Activated CD4-positive, alpha-beta T cell treated with anti-CD3 and anti-CD28 coated beads, Interleukin-2, amount 10 ng/mL, durations not matched to agents 7 days and 5 days (primary cell): ENCODE results near the gene MAST1. TPM values are rescaled to one million over a fixed set of nuclear protein-coding genes. Genes with fewer than 3 reads are reported as not detected.
"Not testable (repeated sequence)": the region's sequence is repeated elsewhere in the genome, so short reads cannot be mapped to it uniquely, and the experiment has no call there.

Source experiments
- CTCF ChIA-PET: fragments of 350-600 bp; sonication (Branson Sonifier 250); formaldehyde crosslinking; loops from one replicate; lab custom pipeline; 2021; ENCODE audit warnings: antibody characterized with exemption; lab: Charles Lee
- POLR2A ChIA-PET: fragments of 350-600 bp; sonication (Branson Sonifier 250); formaldehyde crosslinking; loops from one replicate; lab custom pipeline; 2021; ENCODE audit warnings: antibody characterized with exemption; lab: Charles Lee
- DNase-seq: peaks from one replicate; pipeline ENCODE4 v3.0.0-alpha.2; 2020
- H3K27ac Mint-ChIP-seq: one replicate; pipeline ENCODE4 v1.8.0; 2021; ENCODE audit warnings: mild to moderate bottlenecking, moderate library complexity, mixed read lengths
- H3K27me3 Mint-ChIP-seq: one replicate; pipeline ENCODE4 v1.8.0; 2021; ENCODE audit warnings: mixed read lengths
- H3K36me3 Mint-ChIP-seq: one replicate; pipeline ENCODE4 v1.8.0; 2021; ENCODE audit warnings: low read depth, mixed read lengths
- H3K4me1 Mint-ChIP-seq: one replicate; pipeline ENCODE4 v1.8.0; 2021; ENCODE audit warnings: mixed read lengths
- H3K4me3 Mint-ChIP-seq: one replicate; pipeline ENCODE4 v1.8.0; 2021; ENCODE audit warnings: mild to moderate bottlenecking, moderate library complexity, mixed read lengths
- H3K9me3 Mint-ChIP-seq: one replicate; pipeline ENCODE4 v1.8.0; 2021; ENCODE audit warnings: mixed read lengths
- total RNA-seq, 2 experiments: library from RNA; stranded (reverse); gene quantifications; one replicate each; pipeline ENCODE4 v1.2.3, GENCODE V29; 2021

MAST1 gene
- total RNA-seq, 2 experiments from 2014 or later = 0.35 to 0.67 TPM

GRCh38 chr19:12804051-12804450 lies 34.3 kb upstream of the MAST1 start:
- H3K9me3 Mint-ChIP-seq = no peaks in the 10 kb centered on the region
- H3K4me3 Mint-ChIP-seq = no peak overlapping the region
- H3K27ac Mint-ChIP-seq = no peak overlapping the region
- H3K36me3 Mint-ChIP-seq = peaks cover 15% of the 10 kb centered on the region
- H3K27me3 Mint-ChIP-seq = no peaks in the 10 kb centered on the region
- H3K4me1 Mint-ChIP-seq = peaks cover 43% of the 10 kb centered on the region
- CTCF ChIA-PET = interaction anchor here (0.6 to 2.4 kb wide), 2 partner anchors 9 to 44 kb away, joined by 3 to 10 read pairs; no protein-coding TSS in a partner anchor
- POLR2A ChIA-PET = no interaction called here
- no peak for DNase-seq

- no peaks in the 10 kb centered on the region for H3K9me3 Mint-ChIP-seq
- H3K4me3 Mint-ChIP-seq = peak within 1 kb of the TSS; percentile 94
- CTCF ChIA-PET = interaction anchor here (0.7 to 2.4 kb wide), 11 partner anchors 10 to 159 kb away, joined by 3 to 11 read pairs (median 4); no protein-coding TSS in a partner anchor
Measured at GRCh38 chr19:12806242-12807081, 31.9 kb upstream of the MAST1 start, which contains the start of gene RNASEH2A. Gene RNASEH2A (plus strand): TSS chr19:12806584. CDS start chr19:12806674, 90 bp downstream.

GRCh38 chr19:12815088-12815487 lies 23.2 kb upstream of the MAST1 start:
- DNase-seq = no peak
- Mint-ChIP-seq H3K4me3 (no peak overlapping the region), H3K27ac (no peak overlapping the region), H3K9me3 (no peaks in the 10 kb centered on the region), H3K27me3 (no peaks in the 10 kb centered on the region), H3K36me3 (peaks cover 8% of the 10 kb centered on the region), H3K4me1 (no peaks in the 10 kb centered on the region)
- ChIA-PET POLR2A (no interaction called here), CTCF (interaction anchor here (0.7 to 1.2 kb wide), 5 partner anchors 9 to 43 kb away, joined by 3 to 4 read pairs (median 3); no protein-coding TSS in a partner anchor)

More at GRCh38 chr19:12806242-12807081, 31.9 kb upstream of the MAST1 start, which contains the start of gene RNASEH2A:
- DNase-seq = peak; percentile 90
- Mint-ChIP-seq H3K27me3 (no peaks in the 10 kb centered on the region), H3K27ac (peak within 1 kb of the TSS; percentile 93), H3K4me1 (peaks cover 27% of the 10 kb centered on the region), H3K36me3 (peaks cover 8% of the 10 kb centered on the region)
- POLR2A ChIA-PET = interaction anchor here (0.7 kb wide), 1 partner anchor 69 kb away, joined by 3 read pairs; the partner anchor contains the start of gene GET3

GRCh38 chr19:12817188-12817587 lies 21.1 kb upstream of the MAST1 start:
- POLR2A ChIA-PET, DNase-seq, H3K9me3 Mint-ChIP-seq, H3K4me1 Mint-ChIP-seq, H3K4me3 Mint-ChIP-seq, H3K27ac Mint-ChIP-seq, H3K36me3 Mint-ChIP-seq, H3K27me3 Mint-ChIP-seq: not testable (repeated sequence)
- CTCF ChIA-PET = interaction anchor here (0.6 kb wide), 1 partner anchor 10 kb away, joined by 3 read pairs; no protein-coding TSS in a partner anchor

- H3K9me3 Mint-ChIP-seq, H3K27me3 Mint-ChIP-seq, H3K4me3 Mint-ChIP-seq, POLR2A ChIA-PET, H3K4me1 Mint-ChIP-seq, H3K36me3 Mint-ChIP-seq, DNase-seq, H3K27ac Mint-ChIP-seq: not testable (repeated sequence)
- CTCF ChIA-PET = interaction anchor here (0.6 to 1.0 kb wide), 3 partner anchors 114 to 166 kb away, joined by 3 read pairs; no protein-coding TSS in a partner anchor
Measured at GRCh38 chr19:12817810-12818209, 20.5 kb upstream of the MAST1 start.

GRCh38 chr19:12821761-12822160 lies 16.6 kb upstream of the MAST1 start:
- H3K27me3 Mint-ChIP-seq = peaks cover 13% of the 10 kb centered on the region
- no peaks in the 10 kb centered on the region for H3K36me3 Mint-ChIP-seq
- no peaks in the 10 kb centered on the region for H3K9me3 Mint-ChIP-seq
- CTCF ChIA-PET = interaction anchor here (1.9 kb wide), 1 partner anchor 64 kb away, joined by 6 read pairs; no protein-coding TSS in a partner anchor
- H3K4me3 Mint-ChIP-seq = no peak overlapping the region
- POLR2A ChIA-PET = no interaction called here
- no peak for DNase-seq
- peaks cover 12% of the 10 kb centered on the region for H3K4me1 Mint-ChIP-seq
- H3K27ac Mint-ChIP-seq = no peak overlapping the region

GRCh38 chr19:12825254-12826131 lies 12.8 kb upstream of the MAST1 start:
- Mint-ChIP-seq H3K36me3 (no peaks in the 10 kb centered on the region), H3K4me3 (no peak overlapping the region)
- POLR2A ChIA-PET = no interaction called here

GRCh38 chr19:12828494-12828893 lies 9.8 kb upstream of the MAST1 start:
- Mint-ChIP-seq H3K4me3 (no peak overlapping the region), H3K27ac (no peak overlapping the region), H3K9me3 (no peaks in the 10 kb centered on the region), H3K27me3 (peaks cover 59% of the 10 kb centered on the region), H3K4me1 (peaks cover 20% of the 10 kb centered on the region), H3K36me3 (no peaks in the 10 kb centered on the region)
- peak; percentile 32 for DNase-seq
- CTCF ChIA-PET = interaction anchor here (1.2 kb wide), 1 partner anchor 10 kb away, joined by 3 read pairs; no protein-coding TSS in a partner anchor
- POLR2A ChIA-PET = interaction anchor here (0.6 kb wide), 1 partner anchor 66 kb away, joined by 6 read pairs; no protein-coding TSS in a partner anchor

More at GRCh38 chr19:12825254-12826131, 12.8 kb upstream of the MAST1 start:
- Mint-ChIP-seq H3K27me3 (peaks cover 35% of the 10 kb centered on the region), H3K4me1 (peaks cover 12% of the 10 kb centered on the region), H3K9me3 (no peaks in the 10 kb centered on the region), H3K27ac (no peak overlapping the region)
- CTCF ChIA-PET = interaction anchor here (0.6 to 1.8 kb wide), 7 partner anchors 19 to 152 kb away, joined by 3 to 5 read pairs (median 3); partner anchors contain the start of gene RNASEH2A
- DNase-seq = no peak

GRCh38 chr19:12833418-12833737 lies 4.9 kb upstream of the MAST1 start:
- CTCF ChIA-PET = no interaction called here
- H3K36me3 Mint-ChIP-seq = no peaks in the 10 kb centered on the region
- H3K4me1 Mint-ChIP-seq = peaks cover 20% of the 10 kb centered on the region
- POLR2A ChIA-PET = no interaction called here
- no peak for DNase-seq
- H3K9me3 Mint-ChIP-seq = no peaks in the 10 kb centered on the region
- peaks cover 75% of the 10 kb centered on the region for H3K27me3 Mint-ChIP-seq
- peak overlapping the region; percentile 11 for H3K4me3 Mint-ChIP-seq
- H3K27ac Mint-ChIP-seq = peak overlapping the region; percentile 27

GRCh38 chr19:12833738-12834565 lies 4.4 kb upstream of the MAST1 start:
- H3K27me3 Mint-ChIP-seq = peaks cover 73% of the 10 kb centered on the region
- peak overlapping the region; percentile 39 for H3K4me3 Mint-ChIP-seq
- no peak overlapping the region for H3K27ac Mint-ChIP-seq
- H3K4me1 Mint-ChIP-seq = peaks cover 20% of the 10 kb centered on the region
- DNase-seq = peak; percentile 25
- ChIA-PET CTCF (interaction anchor here (1.1 kb wide), 1 partner anchor 7 kb away, joined by 3 read pairs; no protein-coding TSS in a partner anchor), POLR2A (no interaction called here)
- H3K36me3 Mint-ChIP-seq = no peaks in the 10 kb centered on the region
- H3K9me3 Mint-ChIP-seq = no peaks in the 10 kb centered on the region

- Mint-ChIP-seq H3K4me1 (peaks cover 25% of the 10 kb centered on the region), H3K27me3 (peaks cover 76% of the 10 kb centered on the region), H3K4me3 (peak within 1 kb of the TSS; percentile 39), H3K27ac (no peak within 1 kb of the TSS), H3K9me3 (no peaks in the 10 kb centered on the region), H3K36me3 (no peaks in the 10 kb centered on the region)
- POLR2A ChIA-PET = no interaction called here
- CTCF ChIA-PET = interaction anchor here (1.1 to 1.2 kb wide), 2 partner anchors 8 to 13 kb away, joined by 3 read pairs; no protein-coding TSS in a partner anchor
- DNase-seq = no peak
Measured at GRCh38 chr19:12834566-12834943, 3.8 kb upstream of the MAST1 start, which contains the start of gene RTBDN. Gene RTBDN (minus strand): TSS chr19:12834579. CDS start chr19:12829979, 4,600 bp downstream.
